ENCODE measurements around the gene PUS7L.
A peak's percentile ranks its signal among the peaks of the same experiment; 100 is the strongest.

- peak; percentile 21; the same call in 1 of the 2 replicates for TF ChIP-seq CTCF (IDR thresholded peaks at IDR 0.05)
- TF ChIP-seq POLR2AphosphoS5 (IDR thresholded peaks at IDR 0.05; ENCODE audit: low read depth, low read length) = no peak
- no peak for TF ChIP-seq SIN3A (IDR thresholded peaks at IDR 0.05; ENCODE audit: borderline replicate concordance, insufficient read depth, low read depth, low read length)
- TF ChIP-seq REST (IDR thresholded peaks at IDR 0.05; ENCODE audit: insufficient read depth in 1 of 2, low read depth in 2 of 2, low read length in 1 of 2) = no peak
Observed at GRCh38 chr12:43733687-43734086, 24.9 kb downstream of the PUS7L start.

Data from Panc1 (cell line).